Renal cortical epithelial cell (primary cell): ENCODE data around the gene FOXO3. TPM values are rescaled to one million over a fixed set of nuclear protein-coding genes. Genes with fewer than 3 reads are reported as not detected.

Experiments
- DNase-seq: peaks from one replicate; pipeline ENCODE4 v3.0.0-alpha.2; 2011; ENCODE audit warnings: low read depth
- total RNA-seq: library from RNA; depleted of rRNA; stranded (reverse); fragments of >200 nt; gene quantifications from 2 replicates; pipeline ENCODE4 v1.2.3, GENCODE V29; 2014

FOXO3 gene
- total RNA-seq, 1 donor from 2014 or later, result 88.4 TPM

DNA sequence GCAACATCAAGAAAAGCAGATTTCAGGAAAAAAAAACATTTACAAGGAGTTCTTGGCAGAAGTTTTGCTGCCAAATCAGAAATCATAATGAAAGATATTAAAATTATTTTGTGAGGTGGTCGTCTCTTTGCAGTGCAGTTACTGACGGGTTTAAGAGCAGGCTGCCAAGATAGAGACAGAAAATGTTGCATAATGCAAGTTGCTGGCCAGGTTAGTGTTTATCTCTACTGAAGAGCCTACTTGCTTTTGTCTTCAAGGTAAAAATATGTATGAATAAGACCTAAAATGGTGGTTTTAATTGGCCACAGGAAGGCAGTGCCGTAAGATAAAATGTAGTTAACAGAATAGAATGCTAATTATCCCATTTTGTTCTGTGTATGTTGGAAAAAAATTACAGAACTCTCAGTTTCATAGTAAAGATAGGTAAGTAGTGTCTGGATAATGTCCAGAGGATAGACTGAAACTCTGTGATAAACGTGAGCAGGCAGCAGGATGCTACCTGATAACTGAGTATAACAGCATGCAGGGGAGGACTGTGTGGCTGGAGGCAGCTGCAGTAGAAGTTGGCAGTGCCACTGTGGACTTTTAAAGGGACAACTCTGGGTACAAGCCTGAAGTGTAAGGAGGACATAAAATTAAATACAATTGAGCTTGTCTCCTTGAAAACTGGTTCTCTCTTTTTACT, 13.9 kb downstream of the FOXO3 start:
- DNase-seq, result no peak

DNA sequence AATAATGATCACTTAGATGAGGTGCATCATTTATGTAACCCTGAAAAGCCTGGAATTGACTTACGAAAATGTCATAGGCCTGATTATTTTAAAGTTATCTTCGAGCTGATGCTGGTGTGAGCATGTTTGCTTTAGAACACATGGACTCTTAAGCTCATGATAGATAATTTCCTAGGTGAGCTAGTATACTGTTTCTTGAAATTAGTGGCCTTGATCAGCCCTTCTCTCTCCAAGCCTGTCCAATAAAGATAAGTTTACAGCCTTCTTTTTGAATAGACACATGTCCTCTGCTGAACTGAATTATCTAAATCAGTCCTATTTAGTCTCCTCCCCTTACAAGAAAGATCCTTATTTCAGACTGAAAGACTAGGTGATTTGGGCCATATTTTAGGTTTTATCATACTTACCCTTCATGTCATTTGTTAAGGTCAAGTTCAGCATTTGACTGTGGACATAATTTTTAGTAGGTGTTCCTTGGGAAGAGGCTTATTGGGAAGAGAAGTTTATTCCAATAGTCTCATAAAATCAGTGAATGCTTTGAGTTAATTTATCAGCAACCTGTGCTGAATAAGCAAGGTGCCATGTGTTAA, 15.3 kb downstream of the FOXO3 start:
- no peak for DNase-seq

- no peak for DNase-seq
Observed at GRCh38 chr6:108576709-108577108, 16.0 kb downstream of the FOXO3 start.

- no peak for DNase-seq
Observed at GRCh38 chr6:108578166-108578565, 17.4 kb downstream of the FOXO3 start.

- peak; percentile 69 for DNase-seq
Observed at GRCh38 chr6:108578595-108579327, 18.0 kb downstream of the FOXO3 start.

DNA sequence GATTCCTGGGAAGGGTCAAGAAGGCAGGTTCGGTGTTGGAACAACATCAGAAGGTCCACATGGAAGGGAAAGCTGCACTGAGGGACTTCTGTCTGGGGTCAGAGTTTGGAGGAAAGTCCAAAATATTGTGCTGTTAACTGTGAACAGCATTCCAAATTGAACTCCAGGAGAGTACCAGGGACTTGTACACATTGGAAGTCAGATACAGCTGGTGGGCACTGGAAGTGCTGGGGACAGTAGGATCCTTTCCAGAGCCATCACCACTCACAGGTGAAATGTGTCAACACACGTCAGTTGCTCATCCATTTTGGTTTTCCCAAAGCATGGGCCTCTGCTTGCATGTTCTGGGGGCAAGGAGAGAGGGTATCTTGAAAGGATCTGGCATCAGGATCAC, 18.6 kb downstream of the FOXO3 start:
- no peak for DNase-seq

- no peak for DNase-seq
Observed at GRCh38 chr6:108580646-108581045, 19.9 kb downstream of the FOXO3 start.

- peak; percentile 88 for DNase-seq
Observed at GRCh38 chr6:108581237-108581931, 20.7 kb downstream of the FOXO3 start.

DNA sequence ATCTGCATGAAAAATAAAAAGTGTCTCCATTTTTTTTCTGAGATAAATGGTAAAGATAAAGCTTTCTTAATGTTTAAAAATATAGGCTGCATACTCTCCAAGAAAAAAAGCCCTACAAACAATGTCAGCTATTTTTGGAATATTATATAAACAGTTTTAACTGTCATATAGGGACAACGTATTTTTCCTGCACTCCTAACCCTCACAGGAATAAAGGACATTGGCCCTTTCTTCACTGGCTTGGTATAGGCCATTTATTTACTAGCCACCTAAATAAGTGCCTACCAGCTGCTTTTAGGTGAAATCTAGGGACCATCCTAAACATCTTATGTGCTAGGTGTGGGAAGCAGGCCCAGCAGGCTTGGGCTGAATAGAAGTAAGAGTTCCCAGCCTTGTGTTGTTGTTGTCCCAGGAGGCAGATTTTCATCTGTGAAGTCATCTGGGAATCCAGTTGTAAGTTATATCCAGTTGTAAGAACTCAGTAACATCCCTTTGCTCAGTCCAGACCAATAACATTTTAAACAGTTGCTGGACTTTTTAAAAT, 21.3 kb downstream of the FOXO3 start:
- no peak for DNase-seq

GRCh38 chr6:108582618-108583017, 21.9 kb downstream of the FOXO3 start:
- no peak for DNase-seq

DNA sequence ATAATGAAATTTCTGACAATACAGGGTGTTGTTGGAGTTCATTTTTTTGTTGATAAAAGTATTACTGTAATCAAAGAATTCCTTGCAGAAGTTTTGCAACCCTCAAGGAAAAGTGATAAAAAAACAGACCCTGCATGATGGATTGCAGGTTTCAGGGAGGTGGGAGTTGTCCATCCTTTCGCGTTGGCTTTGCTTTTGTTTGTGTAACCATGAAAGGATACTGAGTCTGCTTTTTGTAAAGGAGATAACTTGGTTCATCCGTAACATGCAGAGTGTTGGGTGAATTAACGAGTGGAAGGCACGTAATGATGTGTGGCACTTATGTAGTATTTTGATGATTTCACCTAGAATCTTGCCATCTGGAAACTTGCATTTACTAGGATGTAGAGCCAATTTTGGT, 23.6 kb downstream of the FOXO3 start:
- no peak for DNase-seq

- DNase-seq, result no peak
Observed at GRCh38 chr6:108585359-108585758, 24.6 kb downstream of the FOXO3 start.

- DNase-seq, result no peak
Observed at GRCh38 chr6:108585921-108586536, 25.3 kb downstream of the FOXO3 start.

GRCh38 chr6:108587258-108588059, 26.7 kb downstream of the FOXO3 start:
- DNase-seq, result peak; percentile 41

GRCh38 chr6:108588586-108588985, 27.9 kb downstream of the FOXO3 start:
- peak; percentile 71 for DNase-seq

- DNase-seq, result peak; percentile 95
Observed at GRCh38 chr6:108589244-108589791, 28.6 kb downstream of the FOXO3 start.

DNA sequence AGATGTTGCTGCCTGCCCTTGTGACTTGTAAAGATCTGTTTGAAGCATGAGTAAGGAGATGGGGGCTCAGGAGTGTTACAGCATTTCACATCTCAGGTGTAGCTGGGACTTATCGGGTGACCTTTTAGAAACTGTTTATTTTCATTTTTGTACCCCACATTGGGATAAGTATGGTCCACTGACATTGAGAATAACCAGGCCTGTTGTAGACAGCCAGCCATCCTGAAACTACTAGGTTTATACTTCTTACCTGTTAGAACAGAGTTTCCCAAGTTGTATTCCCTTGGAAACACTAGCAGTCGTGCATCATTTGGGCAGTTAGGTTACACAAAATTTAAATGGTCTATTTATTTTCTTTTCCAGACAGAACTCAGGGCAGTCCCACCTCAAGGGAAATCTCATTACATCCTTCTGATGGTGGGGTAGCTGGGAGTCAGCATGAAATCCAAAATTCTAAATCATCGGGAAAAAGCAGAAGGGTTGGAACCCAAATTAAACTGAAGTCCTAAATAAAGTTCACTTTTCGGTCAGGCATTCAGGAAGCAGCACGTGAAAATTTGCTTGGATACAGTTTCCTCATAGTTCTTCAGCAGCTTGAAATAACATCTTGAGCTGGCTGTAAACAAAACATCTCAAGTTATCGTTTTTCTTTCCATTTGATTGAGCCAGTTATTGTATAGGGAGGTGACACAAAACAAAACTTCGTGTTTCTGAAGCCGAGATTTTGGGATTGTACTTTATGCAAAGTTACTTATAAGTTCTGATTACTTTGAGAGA, 30.5 kb downstream of the FOXO3 start:
- DNase-seq, result no peak

- peak; percentile 95 for DNase-seq
Observed at GRCh38 chr6:108592371-108593337, 31.9 kb downstream of the FOXO3 start.

DNA sequence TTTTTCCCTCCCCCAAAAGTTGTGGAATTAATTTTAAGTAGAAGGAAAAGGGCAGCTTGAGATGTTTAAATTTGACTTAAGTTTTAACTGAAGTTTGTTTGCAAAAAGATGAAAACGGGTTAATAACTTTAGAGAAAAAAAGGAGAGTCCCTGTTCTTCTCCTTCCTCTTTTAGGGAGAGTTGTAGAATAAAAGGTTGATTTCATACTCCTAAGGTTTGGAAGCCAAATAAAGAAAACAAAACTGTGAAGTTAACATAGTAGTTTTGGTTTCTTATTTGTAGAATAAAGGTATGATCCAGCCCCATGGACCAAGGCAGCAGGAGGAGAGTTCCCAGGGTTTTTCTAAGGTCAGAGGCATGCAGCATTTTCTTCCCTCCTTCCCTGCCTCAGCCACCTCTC, 33.4 kb downstream of the FOXO3 start:
- no peak for DNase-seq
